HG03196 (cell line): ENCODE measurements around the gene SESN3.
"Not testable (repeated sequence)": the region's sequence is repeated elsewhere in the genome, so short reads cannot be mapped to it uniquely, and the experiment has no call there.

Experiments used
- ATAC-seq: cut with Tn5 transposase; IDR thresholded peaks from one replicate; pipeline ENCODE4 v1.9.1; 2021; ENCODE audit not compliant: unreplicated experiment

Gene SESN3

GRCh38 chr11:95251896-95252295 is 20.9 kb upstream of the SESN3 start:
- ATAC-seq, result not testable (repeated sequence)

GRCh38 chr11:95248666-95249467 is 17.9 kb upstream of the SESN3 start:
- peak; percentile 80 for ATAC-seq

GRCh38 chr11:95247883-95248282 is 16.9 kb upstream of the SESN3 start:
- no peak for ATAC-seq

- no peak for ATAC-seq
Observed at GRCh38 chr11:95247127-95247684, 16.2 kb upstream of the SESN3 start.

GRCh38 chr11:95245581-95245980 is 14.6 kb upstream of the SESN3 start:
- ATAC-seq, result no peak

GRCh38 chr11:95245038-95245437 is 14.0 kb upstream of the SESN3 start:
- no peak for ATAC-seq

GRCh38 chr11:95243673-95244072 is 12.7 kb upstream of the SESN3 start:
- no peak for ATAC-seq

GRCh38 chr11:95242845-95243605 is 12.0 kb upstream of the SESN3 start:
- ATAC-seq, result no peak

- ATAC-seq, result peak; percentile 52
Observed at GRCh38 chr11:95242091-95242844, 11.3 kb upstream of the SESN3 start.

GRCh38 chr11:95241681-95242081 is 10.7 kb upstream of the SESN3 start:
- peak; percentile 46 for ATAC-seq

- no peak for ATAC-seq
Observed at GRCh38 chr11:95239871-95240649, 9.1 kb upstream of the SESN3 start.

- no peak for ATAC-seq
Observed at GRCh38 chr11:95232666-95233065, 1.7 kb upstream of the SESN3 start.

- no peak for ATAC-seq
Observed at GRCh38 chr11:95231881-95232605, 1.0 kb upstream of the SESN3 start.

GRCh38 chr11:95230810-95231126 is 234 bp downstream of the SESN3 start:
- ATAC-seq, result peak; percentile 13

- no peak for ATAC-seq
Observed at GRCh38 chr11:95229993-95230809, 801 bp downstream of the SESN3 start.

GRCh38 chr11:95229199-95229992 is 1.6 kb downstream of the SESN3 start:
- ATAC-seq, result no peak

- no peak for ATAC-seq
Observed at GRCh38 chr11:95228081-95228749, 2.8 kb downstream of the SESN3 start.

- not testable (repeated sequence) for ATAC-seq
Observed at GRCh38 chr11:95227060-95227459, 3.9 kb downstream of the SESN3 start.
